Mesodermal cell (in vitro differentiated cells): ENCODE measurements around the gene ATP1A2.

Experiments used
- H3K27ac ChIP-seq: 2 replicates; pipeline ENCODE4 v1.7.0; 2013; ENCODE audit warnings: mild to moderate bottlenecking, low read depth, low read length, moderate library complexity; ENCODE audit not compliant: severe bottlenecking
- H3K36me3 ChIP-seq: 2 replicates; pipeline ENCODE4 v1.7.1; 2013; ENCODE audit warnings: mild to moderate bottlenecking, low read length, moderate library complexity; ENCODE audit not compliant: control insufficient read depth, insufficient read depth
- H3K4me1 ChIP-seq: one replicate; pipeline ENCODE4 v1.7.1; 2013; ENCODE audit warnings: mild to moderate bottlenecking, low read length; ENCODE audit not compliant: insufficient read depth, control insufficient read depth, poor library complexity, severe bottlenecking
- H3K4me3 ChIP-seq: 2 replicates; pipeline ENCODE4 v1.7.0; 2013; ENCODE audit warnings: low read length, control low read depth, mild to moderate bottlenecking; ENCODE audit not compliant: insufficient read depth, poor library complexity, severe bottlenecking; ENCODE audit errors: extremely low read depth
- H3K9me3 ChIP-seq: 2 replicates; pipeline ENCODE4 v1.7.1; 2013; ENCODE audit warnings: mild to moderate bottlenecking, low read length, moderate library complexity; ENCODE audit not compliant: control insufficient read depth
- WGBS, 2 experiments: methylation state at CpG; one replicate each; pipeline ENCODE4 v1.1.5; 2013; ENCODE audit warnings: missing lambda C conversion rate in 2 of 2; ENCODE audit not compliant: insufficient coverage in 2 of 2; 5-methylcytosine and 5-hydroxymethylcytosine counted together

ATP1A2 gene

GRCh38 chr1:160149233-160149632 is 33.7 kb downstream of the ATP1A2 start:
- Histone ChIP-seq H3K27ac (no peak overlapping the region), H3K36me3 (no peaks in the 10 kb centered on the region), H3K4me3 (no peak overlapping the region), H3K9me3 (no peaks in the 10 kb centered on the region), H3K4me1 (no peaks in the 10 kb centered on the region)

GRCh38 chr1:160149716-160150115 is 34.2 kb downstream of the ATP1A2 start:
- Histone ChIP-seq H3K27ac (no peak overlapping the region), H3K36me3 (no peaks in the 10 kb centered on the region), H3K4me3 (no peak overlapping the region), H3K4me1 (no peaks in the 10 kb centered on the region), H3K9me3 (no peaks in the 10 kb centered on the region)
- WGBS, 2 experiments = no CpG with 5 or more reads among the region's 2 CpGs

- H3K9me3 ChIP-seq = no peaks in the 10 kb centered on the region
- WGBS, 2 experiments = 89 to 96% methylated on average over 6 of the region's 6 CpGs
Observed at GRCh38 chr1:160151303-160151702, 35.7 kb downstream of the ATP1A2 start, which contains the start of gene ATP1A4. TSS of gene ATP1A4 (plus strand) at chr1:160151603. CDS start at chr1:160152041, 438 bp downstream.

GRCh38 chr1:160154790-160155189 is 39.2 kb downstream of the ATP1A2 start:
- no peaks in the 10 kb centered on the region for H3K9me3 ChIP-seq

More at GRCh38 chr1:160151303-160151702, 35.7 kb downstream of the ATP1A2 start, which contains the start of gene ATP1A4:
- no peak within 1 kb of the TSS for H3K4me3 ChIP-seq
- no peak within 1 kb of the TSS for H3K27ac ChIP-seq
- no peaks in the 10 kb centered on the region for H3K4me1 ChIP-seq
- no peaks in the 10 kb centered on the region for H3K36me3 ChIP-seq

GRCh38 chr1:160156361-160156760 is 40.8 kb downstream of the ATP1A2 start:
- Histone ChIP-seq H3K9me3 (no peaks in the 10 kb centered on the region), H3K27ac (no peak overlapping the region), H3K36me3 (no peaks in the 10 kb centered on the region), H3K4me3 (no peak overlapping the region), H3K4me1 (no peaks in the 10 kb centered on the region)
- no CpG with 5 or more reads among the region's 5 CpGs for WGBS, 2 experiments

More at GRCh38 chr1:160154790-160155189, 39.2 kb downstream of the ATP1A2 start:
- Histone ChIP-seq H3K36me3 (no peaks in the 10 kb centered on the region), H3K27ac (no peak overlapping the region), H3K4me3 (no peak overlapping the region), H3K4me1 (no peaks in the 10 kb centered on the region)
- 83 to 86% methylated on average over 1 to 3 of the region's 3 CpGs for WGBS, 2 experiments

GRCh38 chr1:160157174-160157573 is 41.6 kb downstream of the ATP1A2 start:
- Histone ChIP-seq H3K4me1 (no peaks in the 10 kb centered on the region), H3K27ac (no peak overlapping the region), H3K36me3 (no peaks in the 10 kb centered on the region), H3K9me3 (no peaks in the 10 kb centered on the region), H3K4me3 (no peak overlapping the region)
- whole genome bisulfite sequencing, 2 experiments = no CpG with 5 or more reads among the region's 4 CpGs

GRCh38 chr1:160158031-160158430 is 42.5 kb downstream of the ATP1A2 start:
- 40 to 81% methylated on average over 1 to 2 of the region's 3 CpGs for WGBS, 2 experiments
- no peak overlapping the region for H3K4me3 ChIP-seq
- H3K27ac ChIP-seq = no peak overlapping the region
- H3K9me3 ChIP-seq = no peaks in the 10 kb centered on the region
- no peaks in the 10 kb centered on the region for H3K4me1 ChIP-seq
- no peaks in the 10 kb centered on the region for H3K36me3 ChIP-seq

GRCh38 chr1:160158534-160158933 is 43.0 kb downstream of the ATP1A2 start:
- WGBS, 2 experiments = 73 to 90% methylated on average over 3 of the region's 4 CpGs

GRCh38 chr1:160159846-160160245 is 44.3 kb downstream of the ATP1A2 start:
- H3K9me3 ChIP-seq = no peaks in the 10 kb centered on the region
- no peak overlapping the region for H3K27ac ChIP-seq
- no peak overlapping the region for H3K4me3 ChIP-seq
- H3K36me3 ChIP-seq = no peaks in the 10 kb centered on the region
- H3K4me1 ChIP-seq = no peaks in the 10 kb centered on the region

More at GRCh38 chr1:160158534-160158933, 43.0 kb downstream of the ATP1A2 start:
- Histone ChIP-seq H3K27ac (no peak overlapping the region), H3K36me3 (no peaks in the 10 kb centered on the region), H3K4me1 (no peaks in the 10 kb centered on the region), H3K4me3 (no peak overlapping the region), H3K9me3 (no peaks in the 10 kb centered on the region)

GRCh38 chr1:160161965-160162705 is 46.6 kb downstream of the ATP1A2 start:
- Histone ChIP-seq H3K4me1 (no peaks in the 10 kb centered on the region), H3K9me3 (no peaks in the 10 kb centered on the region), H3K36me3 (no peaks in the 10 kb centered on the region), H3K4me3 (no peak overlapping the region), H3K27ac (no peak overlapping the region)
- 29 to 67% methylated on average over 1 to 3 of the region's 6 CpGs for WGBS, 2 experiments

- H3K4me1 ChIP-seq = no peaks in the 10 kb centered on the region
- WGBS, 2 experiments = 88 to 89% methylated on average over 2 of the region's 2 CpGs
- H3K9me3 ChIP-seq = no peaks in the 10 kb centered on the region
- H3K36me3 ChIP-seq = no peaks in the 10 kb centered on the region
- H3K4me3 ChIP-seq = no peak overlapping the region
- H3K27ac ChIP-seq = no peak overlapping the region
Observed at GRCh38 chr1:160162931-160163330, 47.4 kb downstream of the ATP1A2 start.
